CD14-positive monocyte (primary cell): ENCODE results near the gene VIP. TPM values are rescaled to one million over a fixed set of nuclear protein-coding genes. Genes with fewer than 3 reads are reported as not detected.

Experiments used
- DNase-seq, 3 donors: peaks; one replicate each; pipeline ENCODE4 v3.0.0-alpha.2; 2011 to 2022
- H2AFZ ChIP-seq: 2 replicates; pipeline ENCODE4 v1.6.0; 2012; ENCODE audit warnings: mild to moderate bottlenecking, low read depth, low read length, inconsistent platforms; ENCODE audit not compliant: insufficient read depth, poor library complexity, severe bottlenecking
- H3K27ac ChIP-seq, 2 donors: 1 replicate in 1 of 2; 2 replicates in 1 of 2; pipeline ENCODE4 v1.5.1; 2012 to 2013; ENCODE audit warnings: low read length in 2 of 2, control low read depth in 1 of 2, inconsistent platforms in 1 of 2, low read depth in 1 of 2, mild to moderate bottlenecking in 1 of 2
- H3K27me3 ChIP-seq, 2 donors: one replicate each; pipeline versions ENCODE4 v1.6.0 to v1.6.1; 2011 to 2013; ENCODE audit warnings: low read length in 2 of 2; ENCODE audit not compliant: control insufficient read depth in 2 of 2, insufficient read depth in 2 of 2
- H3K36me3 ChIP-seq, 2 donors: replicated peaks in 1 of 2; 1 replicate in 1 of 2; 2 replicates in 1 of 2; pipeline versions ENCODE4 v1.5.1 to v1.6.1; 2012 to 2013; ENCODE audit warnings: low read length in 2 of 2, control low read depth in 1 of 2, inconsistent platforms in 1 of 2, mild to moderate bottlenecking in 1 of 2; ENCODE audit not compliant: insufficient read depth in 2 of 2, control insufficient read depth in 1 of 2
- H3K4me1 ChIP-seq, 2 donors: 1 replicate in 1 of 2; 2 replicates in 1 of 2; pipeline versions ENCODE4 v1.5.1 to v1.6.1; 2012 to 2013; ENCODE audit warnings: low read length in 2 of 2, control low read depth in 1 of 2, inconsistent platforms in 1 of 2, mild to moderate bottlenecking in 1 of 2, moderate library complexity in 1 of 2; ENCODE audit not compliant: insufficient read depth in 2 of 2, control insufficient read depth in 1 of 2
- H3K4me2 ChIP-seq: replicated peaks from 2 replicates; pipeline ENCODE3; 2012; ENCODE audit warnings: low read length, moderate library complexity, mild to moderate bottlenecking; ENCODE audit not compliant: poor library complexity, severe bottlenecking; ENCODE audit errors: extremely low read depth
- H3K4me3 ChIP-seq, 3 experiments: fragments of 200-600 bp in 1 of 3; sonication (generic) in 1 of 3; replicated peaks in 1 of 3; 1 replicate in 2 of 3; 2 replicates in 1 of 3; pipeline ENCODE4 v1.5.1; 2011 to 2013; ENCODE audit warnings: low read length in 3 of 3, mild to moderate bottlenecking in 3 of 3, control low read depth in 2 of 3, low read depth in 2 of 3, inconsistent platforms in 1 of 3, moderate library complexity in 1 of 3
- H3K79me2 ChIP-seq: 2 replicates; pipeline ENCODE4 v1.6.0; 2012; ENCODE audit warnings: mild to moderate bottlenecking, control low read depth, inconsistent platforms, low read length, moderate library complexity; ENCODE audit not compliant: insufficient read depth
- H3K9ac ChIP-seq: 2 replicates; pipeline ENCODE4 v1.6.0; 2017; ENCODE audit warnings: low read length, mild to moderate bottlenecking; ENCODE audit not compliant: insufficient read depth, poor library complexity, severe bottlenecking
- H3K9me3 ChIP-seq, 2 donors: replicated peaks in 1 of 2; 1 replicate in 1 of 2; 2 replicates in 1 of 2; pipeline versions ENCODE4 v1.5.1 to v1.6.1; 2012 to 2013; ENCODE audit warnings: low read length in 2 of 2, control low read depth in 1 of 2; ENCODE audit not compliant: control insufficient read depth in 1 of 2, insufficient read depth in 1 of 2
- H4K20me1 ChIP-seq: 2 replicates; pipeline ENCODE4 v1.6.0; 2012; ENCODE audit warnings: mild to moderate bottlenecking, low read length, control low read depth, moderate library complexity; ENCODE audit not compliant: insufficient read depth
- H3K27ac Mint-ChIP-seq, 7 donors: one replicate each; pipeline ENCODE4 v1.8.0; 2020; ENCODE audit warnings: mild to moderate bottlenecking in 7 of 7, mixed read lengths in 7 of 7, moderate library complexity in 6 of 7, inconsistent platforms in 2 of 7
- H3K27me3 Mint-ChIP-seq, 3 donors: one replicate each; pipeline ENCODE4 v1.8.0; 2021 to 2022; ENCODE audit warnings: low read depth in 3 of 3, mild to moderate bottlenecking in 3 of 3, mixed read lengths in 3 of 3, moderate library complexity in 3 of 3, inconsistent platforms in 1 of 3
- H3K36me3 Mint-ChIP-seq, 2 donors: one replicate each; pipeline ENCODE4 v1.8.0; 2020; ENCODE audit warnings: mixed read lengths in 2 of 2, inconsistent platforms in 1 of 2, mild to moderate bottlenecking in 1 of 2
- H3K4me1 Mint-ChIP-seq: one replicate; pipeline ENCODE4 v1.8.0; 2020; ENCODE audit warnings: mild to moderate bottlenecking, mixed read lengths
- H3K4me3 Mint-ChIP-seq, 2 donors: one replicate each; pipeline ENCODE4 v1.8.0; 2020; ENCODE audit warnings: mild to moderate bottlenecking in 2 of 2, mixed read lengths in 2 of 2, moderate library complexity in 1 of 2
- H3K9me3 Mint-ChIP-seq, 7 donors: one replicate each; pipeline ENCODE4 v1.8.0; 2020 to 2022; ENCODE audit warnings: mixed read lengths in 7 of 7, mild to moderate bottlenecking in 6 of 7, moderate library complexity in 6 of 7, inconsistent platforms in 2 of 7
- WGBS: methylation state at CpG from one replicate; pipeline ENCODE4 v1.1.5; 2013; ENCODE audit warnings: missing lambda C conversion rate; ENCODE audit not compliant: insufficient coverage; 5-methylcytosine and 5-hydroxymethylcytosine counted together
- intact Hi-C, 2 donors: fragments of 100-400 bp; cut with micrococcal nuclease; formaldehyde crosslinking; loops; one replicate each; pipeline versions ENCODE4 v1.15.0 to v1.15.1; 2023
- polyA plus RNA-seq, 3 donors: library from polyadenylated mRNA; depleted of rRNA in 1 of 3; unstranded in 2 of 3; stranded (reverse) in 1 of 3; fragments of 300-500 nt in 2 of 3; fragments of >200 nt in 1 of 3; fragmentation: Illumina TruSeq in 2 of 3; gene quantifications; 1 replicate in 2 of 3; 2 replicates in 1 of 3; pipeline ENCODE4 v1.2.3, GENCODE V29; 2012 to 2021
- TF ChIP-seq, protein P1 (sequence below): fragments of 200-600 bp; IDR thresholded peaks from one replicate; pipeline ENCODE4 v1.8.0; 2022; ENCODE audit warnings: antibody characterized with exemption, mild to moderate bottlenecking

The VIP gene
- polyA plus RNA-seq, 3 donors: not detected

GRCh38 chr6:152746172-152746553 is 4.4 kb upstream of the VIP start:
- no peaks in the 10 kb centered on the region for H3K9me3 ChIP-seq
- H3K4me1 Mint-ChIP-seq: no peaks in the 10 kb centered on the region
- H4K20me1 ChIP-seq: no peaks in the 10 kb centered on the region
- peaks cover 0 to 5% (median 0%) of the 10 kb centered on the region in 3 donors for H3K27me3 Mint-ChIP-seq
- no peak overlapping the region for H2AFZ ChIP-seq
- H3K4me3 ChIP-seq: no peak overlapping the region
- H3K27me3 ChIP-seq: no peaks in the 10 kb centered on the region
- no peaks in the 10 kb centered on the region for H3K79me2 ChIP-seq
- H3K9ac ChIP-seq: no peak overlapping the region
- no peak overlapping the region for H3K27ac ChIP-seq
- no peak overlapping the region for H3K27ac Mint-ChIP-seq
- no peak overlapping the region for H3K4me3 Mint-ChIP-seq
- TF ChIP-seq, protein P1, sequence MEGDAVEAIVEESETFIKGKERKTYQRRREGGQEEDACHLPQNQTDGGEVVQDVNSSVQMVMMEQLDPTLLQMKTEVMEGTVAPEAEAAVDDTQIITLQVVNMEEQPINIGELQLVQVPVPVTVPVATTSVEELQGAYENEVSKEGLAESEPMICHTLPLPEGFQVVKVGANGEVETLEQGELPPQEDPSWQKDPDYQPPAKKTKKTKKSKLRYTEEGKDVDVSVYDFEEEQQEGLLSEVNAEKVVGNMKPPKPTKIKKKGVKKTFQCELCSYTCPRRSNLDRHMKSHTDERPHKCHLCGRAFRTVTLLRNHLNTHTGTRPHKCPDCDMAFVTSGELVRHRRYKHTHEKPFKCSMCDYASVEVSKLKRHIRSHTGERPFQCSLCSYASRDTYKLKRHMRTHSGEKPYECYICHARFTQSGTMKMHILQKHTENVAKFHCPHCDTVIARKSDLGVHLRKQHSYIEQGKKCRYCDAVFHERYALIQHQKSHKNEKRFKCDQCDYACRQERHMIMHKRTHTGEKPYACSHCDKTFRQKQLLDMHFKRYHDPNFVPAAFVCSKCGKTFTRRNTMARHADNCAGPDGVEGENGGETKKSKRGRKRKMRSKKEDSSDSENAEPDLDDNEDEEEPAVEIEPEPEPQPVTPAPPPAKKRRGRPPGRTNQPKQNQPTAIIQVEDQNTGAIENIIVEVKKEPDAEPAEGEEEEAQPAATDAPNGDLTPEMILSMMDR: no peak
- no peak overlapping the region for H3K4me2 ChIP-seq
- no CpG with 5 or more reads among the region's 2 CpGs for WGBS
- H3K9me3 Mint-ChIP-seq: peaks cover 0 to 1% (median 0%) of the 10 kb centered on the region in 7 donors
- intact Hi-C loops: no loop called here
- H3K4me1 ChIP-seq: no peaks in the 10 kb centered on the region
- no peaks in the 10 kb centered on the region for H3K36me3 Mint-ChIP-seq
- DNase-seq: no peak
- no peaks in the 10 kb centered on the region for H3K36me3 ChIP-seq

GRCh38 chr6:152748843-152749242 is 1.8 kb upstream of the VIP start:
- H3K4me1 Mint-ChIP-seq: no peaks in the 10 kb centered on the region
- Histone ChIP-seq H3K79me2 (no peaks in the 10 kb centered on the region), H3K4me1 (no peaks in the 10 kb centered on the region), H3K27ac (no peak overlapping the region), H3K9ac (no peak overlapping the region), H2AFZ (no peak overlapping the region), H3K36me3 (no peaks in the 10 kb centered on the region), H3K4me3 (no peak overlapping the region), H3K4me2 (no peak overlapping the region), H3K9me3 (no peaks in the 10 kb centered on the region), H3K27me3 (no peaks in the 10 kb centered on the region), H4K20me1 (no peaks in the 10 kb centered on the region)
- no peak for DNase-seq
- TF ChIP-seq, protein P1: no peak
- H3K36me3 Mint-ChIP-seq: no peaks in the 10 kb centered on the region
- no peaks in the 10 kb centered on the region for H3K9me3 Mint-ChIP-seq
- intact Hi-C loops: no loop called here
- H3K27ac Mint-ChIP-seq: no peak overlapping the region
- no CpG with 5 or more reads among the region's 1 CpG for WGBS
- peaks cover 0 to 3% (median 1%) of the 10 kb centered on the region in 3 donors for H3K27me3 Mint-ChIP-seq
- H3K4me3 Mint-ChIP-seq: no peak overlapping the region
